HEK293T (cell line): ENCODE data around the gene AEN.

Experiments
- BHLHE40 ChIP-seq: fragments of 450-650 bp; IDR thresholded peaks from 2 replicates; pipeline ENCODE4 v1.6.1; 2016; ENCODE audit warnings: mild to moderate bottlenecking, moderate library complexity, borderline replicate concordance
- ELF4 ChIP-seq: fragments of 450-650 bp; IDR thresholded peaks from 2 replicates; pipeline ENCODE4 v1.6.1; 2017; ENCODE audit warnings: antibody characterized with exemption
- FOXA1 ChIP-seq: fragments of 450-650 bp; IDR thresholded peaks from 2 replicates; pipeline ENCODE4 v1.6.1; 2016; ENCODE audit warnings: mild to moderate bottlenecking
- FOXK2 ChIP-seq: fragments of 450-650 bp; IDR thresholded peaks from 2 replicates; pipeline ENCODE4 v1.6.1; 2016; ENCODE audit warnings: mild to moderate bottlenecking
- FOXM1 ChIP-seq: fragments of 450-650 bp; IDR thresholded peaks from 2 replicates; pipeline ENCODE4 v1.6.1; 2017; ENCODE audit warnings: mild to moderate bottlenecking, borderline replicate concordance
- NFRKB ChIP-seq: fragments of 450-650 bp; IDR thresholded peaks from 2 replicates; pipeline ENCODE4 v1.6.1; 2016; ENCODE audit warnings: mild to moderate bottlenecking, moderate library complexity
- PKNOX1 ChIP-seq: fragments of 450-650 bp; IDR thresholded peaks from 2 replicates; pipeline ENCODE4 v1.6.1; 2016
- SP1 ChIP-seq: fragments of 450-650 bp; IDR thresholded peaks from 2 replicates; pipeline ENCODE4 v1.6.1; 2017
- SUZ12 ChIP-seq: fragments of 450-650 bp; IDR thresholded peaks from 2 replicates; pipeline ENCODE4 v1.6.1; 2016; ENCODE audit warnings: mild to moderate bottlenecking
- TARDBP ChIP-seq: fragments of 450-650 bp; IDR thresholded peaks from 2 replicates; pipeline ENCODE4 v1.6.1; 2016
- ZNF384 ChIP-seq: fragments of 450-650 bp; IDR thresholded peaks from 2 replicates; pipeline ENCODE4 v1.6.1; 2016

- TF ChIP-seq SP1 (no peak), SUZ12 (no peak), ZNF384 (no peak), NFRKB (no peak), BHLHE40 (no peak), FOXA1 (no peak), FOXM1 (no peak), ELF4 (no peak), PKNOX1 (no peak), TARDBP (no peak), FOXK2 (no peak)
Observed at GRCh38 chr15:88629071-88629470, 7.9 kb downstream of the AEN start.
